H1 (cell line): ENCODE measurements around the gene AMBP. TPM values are rescaled to one million over a fixed set of nuclear protein-coding genes. Genes with fewer than 3 reads are reported as not detected.

Source experiments
- CHD1 ChIP-seq: IDR thresholded peaks from 2 replicates; pipeline ENCODE4 v1.6.1; 2012; ENCODE audit warnings: low read depth, low read length, improper control_type of control experiment
- EGR1 ChIP-seq: IDR thresholded peaks from 2 replicates; pipeline ENCODE4 v1.6.1; 2011; ENCODE audit warnings: low read depth, low read length, borderline replicate concordance
- HDAC6 ChIP-seq: IDR thresholded peaks from one replicate; pipeline ENCODE4 v1.7.1; 2012; ENCODE audit warnings: low read depth, mild to moderate bottlenecking, inconsistent platforms, low read length, moderate library complexity
- KDM1A ChIP-seq: fragments of 200-600, 300-600 bp; sonication (generic); IDR thresholded peaks from 2 replicates; pipeline ENCODE4 v1.7.1; 2016; ENCODE audit warnings: mild to moderate bottlenecking, low read length, borderline replicate concordance
- KDM5A ChIP-seq: fragments of 200-600 bp; IDR thresholded peaks from 2 replicates; pipeline ENCODE4 v1.7.1; 2012; ENCODE audit warnings: mild to moderate bottlenecking, low read length, inconsistent platforms, mixed read lengths
- PHF8 ChIP-seq: fragments of 200-600 bp; sonication (generic); conservative IDR thresholded peaks from 2 replicates; pipeline ENCODE4 v1.7.1; 2012; ENCODE audit warnings: low read depth, mild to moderate bottlenecking, inconsistent platforms, low read length, moderate library complexity
- POLR2AphosphoS5 ChIP-seq: IDR thresholded peaks from 2 replicates; pipeline ENCODE4 v1.6.1; 2011; ENCODE audit warnings: low read depth, low read length
- SAP30 ChIP-seq: fragments of 300-600 bp; sonication (generic); IDR thresholded peaks from 2 replicates; pipeline ENCODE4 v1.7.1; 2012; ENCODE audit warnings: low read length, moderate library complexity, mild to moderate bottlenecking, inconsistent platforms; ENCODE audit not compliant: insufficient read depth, insufficient replicate concordance
- SIRT6 ChIP-seq: IDR thresholded peaks from one replicate; pipeline ENCODE4 v1.7.1; 2012; ENCODE audit warnings: low read length, inconsistent platforms
- SIX5 ChIP-seq: IDR thresholded peaks from 2 replicates; pipeline ENCODE4 v1.6.1; 2011; ENCODE audit warnings: mild to moderate bottlenecking, low read depth, low read length
- polyA plus RNA-seq, 7 experiments: library from polyadenylated mRNA; depleted of rRNA in 3 of 7; stranded (reverse) in 5 of 7; unstranded in 2 of 7; fragments of >200 nt in 5 of 7; fragments of 200-250 nt in 2 of 7; gene quantifications; 1 replicate in 5 of 7; 2 replicates in 1 of 7; 4 replicates in 1 of 7; pipeline versions ENCODE4 v1.2.1 to v1.2.3, GENCODE V29; 2011 to 2013; ENCODE audit warnings: missing spikeins in 2 of 7, mixed read lengths in 2 of 7
- total RNA-seq: library from RNA; stranded (reverse); fragmentation: NEBNext Ultra II Directional; extraction: Animal tissue kit (Norgen Biotek cat#: 25700); gene quantifications from 2 replicates; pipeline ENCODE4 v1.2.1, GENCODE V29; 2021
- TF ChIP-seq, protein P1 (sequence below): fragments of 300-600 bp; sonication (generic); IDR thresholded peaks from 2 replicates; pipeline ENCODE4 v1.7.1; 2012; ENCODE audit warnings: low read length, moderate library complexity, mild to moderate bottlenecking, inconsistent platforms; ENCODE audit not compliant: insufficient replicate concordance

AMBP gene
- total and polyA plus RNA-seq, 2 of the 8 experiments (the other 6 are each of a cell fraction or from before 2014, with no cell fraction given): 3.0 to 4.0 TPM

DNA sequence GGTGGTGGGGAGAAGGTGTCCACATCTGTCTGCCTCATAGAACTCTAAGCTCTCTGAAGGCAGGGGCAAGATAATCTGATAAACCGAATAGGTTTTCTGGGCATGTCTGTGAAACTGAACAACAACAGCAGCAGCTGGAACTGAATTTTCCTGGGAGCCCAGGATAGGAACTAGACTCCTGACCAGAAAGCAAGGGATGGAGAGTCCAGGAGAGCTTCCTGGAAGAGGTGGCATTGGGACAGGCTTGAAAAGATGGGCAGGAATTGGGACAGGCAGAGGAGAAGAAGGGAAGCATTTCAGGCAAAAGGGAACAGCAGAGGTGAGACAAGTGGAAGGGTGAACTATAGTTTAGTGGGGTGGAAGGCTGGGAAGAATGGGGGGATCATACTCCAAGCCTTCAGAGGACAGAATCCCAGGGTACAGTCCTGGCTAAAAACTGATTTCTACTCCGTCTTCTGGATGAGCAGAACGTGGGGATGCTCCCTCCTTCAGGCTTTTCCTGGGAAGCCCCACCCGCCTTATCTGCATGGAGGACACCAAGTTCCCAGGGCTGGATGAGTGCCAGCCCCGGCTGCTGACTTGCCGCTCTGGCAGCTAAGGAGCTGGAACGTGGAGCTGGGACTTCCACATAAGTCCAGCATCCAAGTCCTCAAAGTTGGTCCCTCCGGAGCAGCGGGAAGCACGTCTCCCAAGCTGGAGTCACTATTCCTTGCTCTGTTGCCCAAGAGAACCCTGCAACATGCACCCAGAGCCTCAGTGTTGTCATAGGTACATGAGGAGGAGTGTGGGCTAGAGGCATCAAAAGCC is 34.9 kb upstream of the AMBP start (continued):
- TF ChIP-seq, protein P1, sequence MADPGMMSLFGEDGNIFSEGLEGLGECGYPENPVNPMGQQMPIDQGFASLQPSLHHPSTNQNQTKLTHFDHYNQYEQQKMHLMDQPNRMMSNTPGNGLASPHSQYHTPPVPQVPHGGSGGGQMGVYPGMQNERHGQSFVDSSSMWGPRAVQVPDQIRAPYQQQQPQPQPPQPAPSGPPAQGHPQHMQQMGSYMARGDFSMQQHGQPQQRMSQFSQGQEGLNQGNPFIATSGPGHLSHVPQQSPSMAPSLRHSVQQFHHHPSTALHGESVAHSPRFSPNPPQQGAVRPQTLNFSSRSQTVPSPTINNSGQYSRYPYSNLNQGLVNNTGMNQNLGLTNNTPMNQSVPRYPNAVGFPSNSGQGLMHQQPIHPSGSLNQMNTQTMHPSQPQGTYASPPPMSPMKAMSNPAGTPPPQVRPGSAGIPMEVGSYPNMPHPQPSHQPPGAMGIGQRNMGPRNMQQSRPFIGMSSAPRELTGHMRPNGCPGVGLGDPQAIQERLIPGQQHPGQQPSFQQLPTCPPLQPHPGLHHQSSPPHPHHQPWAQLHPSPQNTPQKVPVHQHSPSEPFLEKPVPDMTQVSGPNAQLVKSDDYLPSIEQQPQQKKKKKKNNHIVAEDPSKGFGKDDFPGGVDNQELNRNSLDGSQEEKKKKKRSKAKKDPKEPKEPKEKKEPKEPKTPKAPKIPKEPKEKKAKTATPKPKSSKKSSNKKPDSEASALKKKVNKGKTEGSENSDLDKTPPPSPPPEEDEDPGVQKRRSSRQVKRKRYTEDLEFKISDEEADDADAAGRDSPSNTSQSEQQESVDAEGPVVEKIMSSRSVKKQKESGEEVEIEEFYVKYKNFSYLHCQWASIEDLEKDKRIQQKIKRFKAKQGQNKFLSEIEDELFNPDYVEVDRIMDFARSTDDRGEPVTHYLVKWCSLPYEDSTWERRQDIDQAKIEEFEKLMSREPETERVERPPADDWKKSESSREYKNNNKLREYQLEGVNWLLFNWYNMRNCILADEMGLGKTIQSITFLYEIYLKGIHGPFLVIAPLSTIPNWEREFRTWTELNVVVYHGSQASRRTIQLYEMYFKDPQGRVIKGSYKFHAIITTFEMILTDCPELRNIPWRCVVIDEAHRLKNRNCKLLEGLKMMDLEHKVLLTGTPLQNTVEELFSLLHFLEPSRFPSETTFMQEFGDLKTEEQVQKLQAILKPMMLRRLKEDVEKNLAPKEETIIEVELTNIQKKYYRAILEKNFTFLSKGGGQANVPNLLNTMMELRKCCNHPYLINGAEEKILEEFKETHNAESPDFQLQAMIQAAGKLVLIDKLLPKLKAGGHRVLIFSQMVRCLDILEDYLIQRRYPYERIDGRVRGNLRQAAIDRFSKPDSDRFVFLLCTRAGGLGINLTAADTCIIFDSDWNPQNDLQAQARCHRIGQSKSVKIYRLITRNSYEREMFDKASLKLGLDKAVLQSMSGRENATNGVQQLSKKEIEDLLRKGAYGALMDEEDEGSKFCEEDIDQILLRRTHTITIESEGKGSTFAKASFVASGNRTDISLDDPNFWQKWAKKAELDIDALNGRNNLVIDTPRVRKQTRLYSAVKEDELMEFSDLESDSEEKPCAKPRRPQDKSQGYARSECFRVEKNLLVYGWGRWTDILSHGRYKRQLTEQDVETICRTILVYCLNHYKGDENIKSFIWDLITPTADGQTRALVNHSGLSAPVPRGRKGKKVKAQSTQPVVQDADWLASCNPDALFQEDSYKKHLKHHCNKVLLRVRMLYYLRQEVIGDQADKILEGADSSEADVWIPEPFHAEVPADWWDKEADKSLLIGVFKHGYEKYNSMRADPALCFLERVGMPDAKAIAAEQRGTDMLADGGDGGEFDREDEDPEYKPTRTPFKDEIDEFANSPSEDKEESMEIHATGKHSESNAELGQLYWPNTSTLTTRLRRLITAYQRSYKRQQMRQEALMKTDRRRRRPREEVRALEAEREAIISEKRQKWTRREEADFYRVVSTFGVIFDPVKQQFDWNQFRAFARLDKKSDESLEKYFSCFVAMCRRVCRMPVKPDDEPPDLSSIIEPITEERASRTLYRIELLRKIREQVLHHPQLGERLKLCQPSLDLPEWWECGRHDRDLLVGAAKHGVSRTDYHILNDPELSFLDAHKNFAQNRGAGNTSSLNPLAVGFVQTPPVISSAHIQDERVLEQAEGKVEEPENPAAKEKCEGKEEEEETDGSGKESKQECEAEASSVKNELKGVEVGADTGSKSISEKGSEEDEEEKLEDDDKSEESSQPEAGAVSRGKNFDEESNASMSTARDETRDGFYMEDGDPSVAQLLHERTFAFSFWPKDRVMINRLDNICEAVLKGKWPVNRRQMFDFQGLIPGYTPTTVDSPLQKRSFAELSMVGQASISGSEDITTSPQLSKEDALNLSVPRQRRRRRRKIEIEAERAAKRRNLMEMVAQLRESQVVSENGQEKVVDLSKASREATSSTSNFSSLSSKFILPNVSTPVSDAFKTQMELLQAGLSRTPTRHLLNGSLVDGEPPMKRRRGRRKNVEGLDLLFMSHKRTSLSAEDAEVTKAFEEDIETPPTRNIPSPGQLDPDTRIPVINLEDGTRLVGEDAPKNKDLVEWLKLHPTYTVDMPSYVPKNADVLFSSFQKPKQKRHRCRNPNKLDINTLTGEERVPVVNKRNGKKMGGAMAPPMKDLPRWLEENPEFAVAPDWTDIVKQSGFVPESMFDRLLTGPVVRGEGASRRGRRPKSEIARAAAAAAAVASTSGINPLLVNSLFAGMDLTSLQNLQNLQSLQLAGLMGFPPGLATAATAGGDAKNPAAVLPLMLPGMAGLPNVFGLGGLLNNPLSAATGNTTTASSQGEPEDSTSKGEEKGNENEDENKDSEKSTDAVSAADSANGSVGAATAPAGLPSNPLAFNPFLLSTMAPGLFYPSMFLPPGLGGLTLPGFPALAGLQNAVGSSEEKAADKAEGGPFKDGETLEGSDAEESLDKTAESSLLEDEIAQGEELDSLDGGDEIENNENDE: no peak
- TF ChIP-seq SIRT6: no peak
- no peak for TF ChIP-seq POLR2AphosphoS5
- TF ChIP-seq PHF8: no peak
- TF ChIP-seq SAP30: no peak
- TF ChIP-seq CHD1: no peak
- no peak for TF ChIP-seq KDM5A
- no peak for TF ChIP-seq HDAC6
- no peak for TF ChIP-seq EGR1
- TF ChIP-seq KDM1A: no peak
- no peak for TF ChIP-seq SIX5
